ENCODE measurements around the gene CAPN9.
"Not testable (repeated sequence)": the region's sequence is repeated elsewhere in the genome, so short reads cannot be mapped to it uniquely, and the experiment has no call there.

CAPN9 gene

DNA sequence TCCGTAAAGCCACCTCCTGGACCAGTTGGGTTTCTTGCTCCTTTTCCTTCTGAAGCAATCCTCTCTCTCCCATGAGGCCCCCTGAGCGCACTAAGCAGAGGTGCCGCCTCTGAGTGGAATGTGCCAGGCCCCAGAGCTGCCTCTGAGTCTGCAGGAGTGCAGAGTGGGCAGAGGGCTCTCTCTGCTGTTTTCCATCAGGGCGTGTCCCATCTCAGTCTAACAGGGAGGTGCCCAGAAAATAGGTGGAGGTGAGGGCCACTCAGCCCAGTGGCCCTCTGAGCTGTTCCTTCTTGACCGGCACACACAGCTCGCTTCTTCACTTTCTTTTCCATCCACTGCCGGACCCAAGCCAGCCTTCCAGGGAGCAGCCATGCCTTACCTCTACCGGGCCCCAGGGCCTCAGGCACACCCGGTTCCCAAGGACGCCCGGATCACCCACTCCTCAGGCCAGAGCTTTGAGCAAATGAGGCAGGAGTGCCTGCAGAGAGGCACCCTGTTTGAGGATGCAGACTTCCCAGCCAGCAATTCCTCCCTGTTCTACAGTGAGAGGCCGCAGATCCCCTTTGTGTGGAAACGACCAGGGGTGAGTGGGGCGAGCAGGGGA lies at the start of gene CAPN9:
TSS of gene CAPN9 (plus strand) at position 262 of the 604 bp plus-strand sequence. CDS start at position 371, 109 bp downstream.
- DNase-seq (ENCODE audit: low spot score): no peak

DNA sequence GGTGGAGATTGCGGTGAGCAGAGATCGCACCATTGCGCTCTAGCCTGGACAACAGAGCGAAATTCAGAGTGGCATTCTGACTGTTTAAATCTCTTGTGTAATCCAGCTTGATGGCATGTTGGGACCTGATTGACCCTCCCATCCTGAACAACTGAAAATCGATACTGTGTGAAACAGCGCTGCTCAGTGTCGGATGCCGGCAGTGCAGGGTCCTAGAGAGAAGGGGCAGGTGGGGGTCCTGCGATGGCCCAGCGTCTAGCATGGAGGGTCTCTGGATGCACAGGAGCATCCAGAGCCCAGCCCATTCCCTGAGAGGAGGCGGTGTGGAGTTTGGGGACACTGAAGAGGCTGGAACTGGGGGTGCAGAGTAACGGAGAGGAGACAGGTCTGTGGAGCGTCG lies 49.1 kb upstream of the CAPN9 start:
- no peak for DNase-seq (ENCODE audit: low spot score)

DNA sequence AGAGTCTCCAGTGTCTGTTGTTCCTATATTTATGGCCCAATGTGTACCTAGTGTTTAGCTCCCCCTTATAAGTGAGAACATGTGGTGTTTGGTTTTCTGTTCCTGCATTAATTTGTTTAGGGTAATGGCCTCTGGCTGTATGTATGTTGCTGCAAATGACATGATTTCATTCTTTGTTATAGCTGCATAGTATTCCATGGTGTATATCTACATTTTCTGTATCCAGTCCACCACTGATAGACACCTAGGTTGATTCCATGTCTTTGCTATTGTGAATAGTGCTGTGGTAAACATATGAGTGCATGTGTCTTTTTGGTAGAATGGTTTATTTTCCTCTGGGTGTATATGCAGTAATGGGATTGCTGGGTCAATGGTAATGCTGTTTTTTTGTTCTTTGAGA lies 48.2 kb upstream of the CAPN9 start:
- DNase-seq (ENCODE audit: low spot score): not testable (repeated sequence)

DNA sequence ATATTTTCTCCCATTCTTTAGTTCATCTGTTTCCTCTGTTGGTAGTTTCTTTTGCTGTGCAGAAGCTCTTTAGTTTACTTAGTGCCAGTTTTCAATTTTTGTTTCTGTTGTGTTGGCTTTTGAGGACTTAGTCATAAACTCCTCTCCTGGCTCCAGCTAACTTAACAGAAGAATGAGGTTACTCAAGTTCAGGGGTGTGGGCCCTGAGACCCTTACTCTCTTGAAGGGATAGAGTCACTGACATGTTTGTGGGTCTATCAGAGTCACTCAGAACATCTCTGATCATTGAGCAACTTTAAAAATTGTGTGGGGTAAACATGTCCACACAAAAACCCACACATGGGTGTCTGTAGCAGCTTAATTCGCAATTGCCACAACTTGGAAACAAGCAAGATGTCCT lies 47.5 kb upstream of the CAPN9 start:
- DNase-seq (ENCODE audit: low spot score): no peak

DNA sequence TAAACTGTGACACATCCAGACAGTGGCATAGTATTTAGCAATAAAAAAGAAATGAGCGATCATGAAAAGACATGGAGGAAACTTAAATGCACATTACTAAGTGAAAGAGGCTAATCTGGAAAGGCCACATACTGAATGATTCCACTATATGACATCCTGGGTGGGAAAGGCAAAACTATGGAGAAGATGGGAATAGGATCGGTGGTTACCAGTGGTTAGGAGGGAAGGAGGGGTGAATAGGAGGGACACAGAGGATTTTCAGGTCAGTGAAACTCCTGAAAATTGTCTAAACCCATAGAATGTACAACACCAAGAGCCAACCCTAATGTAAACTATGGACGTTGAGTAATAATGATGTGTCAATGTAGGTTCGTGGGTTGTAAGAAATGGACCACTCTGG lies 47.1 kb upstream of the CAPN9 start:
- DNase-seq (ENCODE audit: low spot score): no peak

DNA sequence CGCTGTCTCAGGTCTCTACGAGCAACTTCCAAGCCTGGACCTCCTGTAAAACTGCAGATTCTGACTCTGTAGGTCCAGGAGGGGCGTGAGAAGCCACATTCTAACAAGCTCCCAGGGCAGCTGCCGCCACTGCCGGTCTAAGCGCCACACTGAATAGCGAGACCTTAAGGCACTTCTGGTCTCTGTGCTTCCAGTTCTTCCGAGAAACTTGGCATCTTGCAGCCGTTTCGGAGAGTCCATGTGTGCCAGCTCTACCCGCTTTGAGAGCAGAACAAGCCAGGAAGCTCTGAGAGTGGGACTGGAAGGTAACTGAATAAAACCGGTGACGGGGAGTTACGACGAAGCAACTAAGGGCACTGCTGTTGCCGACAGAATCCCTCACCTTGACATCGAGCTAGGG lies 45.8 kb upstream of the CAPN9 start:
- DNase-seq (ENCODE audit: low spot score): no peak

DNA sequence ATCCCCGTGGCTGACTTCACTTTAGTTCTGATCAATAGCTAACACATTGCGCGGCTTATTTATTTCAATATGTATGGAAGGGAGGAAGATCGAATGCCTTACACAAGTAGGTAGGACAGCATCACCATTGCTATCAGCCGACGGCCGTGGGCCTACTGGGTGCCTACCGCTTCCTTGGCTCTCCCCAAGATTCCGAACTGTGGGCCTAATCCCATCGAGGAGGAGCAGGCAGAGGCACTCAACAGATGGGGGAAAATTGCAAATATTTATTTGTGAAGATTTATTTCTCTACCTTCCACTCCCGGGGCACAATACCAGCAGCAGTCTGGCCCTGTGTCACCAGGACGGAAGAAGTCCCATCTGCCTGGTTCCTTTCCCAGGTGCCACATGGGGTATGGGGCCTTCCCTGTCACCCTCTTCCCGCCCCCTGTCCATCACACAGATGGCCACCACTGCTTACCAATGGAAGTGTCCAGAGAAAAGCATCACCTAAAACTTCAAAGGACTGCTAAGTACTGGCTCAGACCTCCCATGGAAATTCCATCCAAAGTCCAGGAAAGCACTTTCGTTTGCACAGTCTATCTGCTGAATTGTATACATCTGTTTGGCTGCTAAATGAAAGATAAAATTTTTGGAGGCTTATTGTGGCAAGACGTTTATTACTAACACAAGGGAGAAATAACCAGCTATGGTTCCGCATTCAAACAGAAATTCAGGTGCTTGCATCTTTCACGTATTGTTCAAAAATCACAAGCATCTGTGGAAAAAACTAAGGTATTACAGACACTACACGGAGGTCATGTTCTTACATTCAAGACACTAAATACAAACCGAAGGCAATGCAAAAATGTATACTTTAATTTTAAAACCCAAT lies 45.1 kb upstream of the CAPN9 start:
- no peak for DNase-seq (ENCODE audit: low spot score)

DNA sequence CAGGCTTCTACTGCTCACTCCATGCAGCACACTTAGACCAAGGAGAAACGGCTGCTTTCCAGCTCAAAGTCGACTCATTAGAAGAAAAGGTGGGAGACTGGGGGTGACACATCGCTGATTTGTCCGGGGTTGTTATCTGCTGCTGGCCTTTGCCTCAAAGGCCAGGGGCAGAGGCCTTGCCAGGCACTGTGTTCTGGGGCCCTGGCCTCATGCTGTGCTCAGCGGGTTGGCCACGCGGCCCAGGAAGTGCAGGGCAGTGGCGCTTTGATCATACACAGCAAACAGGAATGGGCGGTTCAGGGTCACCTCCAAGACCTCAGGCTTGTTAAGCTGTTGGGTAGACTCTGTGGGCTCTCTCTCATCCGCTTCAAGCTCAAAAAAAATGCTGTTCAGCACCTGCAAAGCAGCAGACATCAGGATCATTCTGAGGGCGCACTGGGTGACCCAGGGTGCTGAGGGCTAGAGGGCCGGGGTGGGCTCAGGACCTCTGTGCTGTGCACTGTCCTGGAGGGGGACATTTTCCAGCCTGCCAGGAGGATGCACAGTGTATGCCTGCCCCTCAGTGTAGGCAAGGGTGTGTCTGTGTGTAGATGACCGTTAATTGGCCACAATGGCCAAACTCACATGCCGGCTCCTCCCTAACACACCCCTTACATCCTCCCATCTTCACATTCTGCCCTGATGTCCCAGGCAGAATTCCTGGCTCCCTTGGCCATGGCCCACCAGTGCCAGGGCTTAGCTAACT lies 44.1 kb upstream of the CAPN9 start:
- no peak for DNase-seq (ENCODE audit: low spot score)

DNA sequence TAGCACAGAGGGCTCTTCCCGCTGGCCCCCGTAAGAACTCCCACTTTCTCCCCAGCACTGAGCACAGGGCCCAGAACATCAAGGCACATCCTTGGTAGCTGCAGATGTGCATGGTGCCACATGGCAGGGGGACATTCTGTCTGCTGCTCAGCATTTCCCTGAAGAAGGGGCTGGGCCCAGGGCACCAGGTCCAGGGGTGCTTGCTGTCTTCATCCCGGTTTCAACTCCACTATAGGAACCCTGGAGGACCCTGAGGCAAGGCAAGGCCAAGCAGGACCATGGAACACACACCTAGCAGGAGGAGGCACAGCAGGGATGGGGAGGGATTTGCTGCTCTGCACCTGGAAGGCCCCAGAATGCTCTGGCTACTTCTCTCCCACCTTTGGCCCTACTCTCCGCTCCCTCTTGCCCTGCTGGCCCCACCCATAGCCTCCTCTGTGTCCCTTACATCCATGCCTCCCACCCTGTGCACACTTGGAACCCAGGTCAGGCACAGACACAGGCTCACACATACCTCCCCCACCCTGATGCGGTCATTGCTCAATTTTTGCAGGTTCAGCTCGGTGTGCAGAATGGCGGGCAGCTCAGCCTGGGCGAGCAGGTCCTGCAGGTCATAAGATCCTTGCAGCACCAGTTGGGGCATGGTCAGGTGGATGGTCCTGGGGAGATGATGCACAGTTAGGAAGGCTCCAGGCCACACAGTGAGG lies 43.4 kb upstream of the CAPN9 start:
- no peak for DNase-seq (ENCODE audit: low spot score)

- no peak for DNase-seq (ENCODE audit: low spot score)
Measured at GRCh38 chr1:230704830-230705229, 42.4 kb upstream of the CAPN9 start.

- no peak for DNase-seq (ENCODE audit: low spot score)
Measured at GRCh38 chr1:230705289-230706019, 41.7 kb upstream of the CAPN9 start.

DNA sequence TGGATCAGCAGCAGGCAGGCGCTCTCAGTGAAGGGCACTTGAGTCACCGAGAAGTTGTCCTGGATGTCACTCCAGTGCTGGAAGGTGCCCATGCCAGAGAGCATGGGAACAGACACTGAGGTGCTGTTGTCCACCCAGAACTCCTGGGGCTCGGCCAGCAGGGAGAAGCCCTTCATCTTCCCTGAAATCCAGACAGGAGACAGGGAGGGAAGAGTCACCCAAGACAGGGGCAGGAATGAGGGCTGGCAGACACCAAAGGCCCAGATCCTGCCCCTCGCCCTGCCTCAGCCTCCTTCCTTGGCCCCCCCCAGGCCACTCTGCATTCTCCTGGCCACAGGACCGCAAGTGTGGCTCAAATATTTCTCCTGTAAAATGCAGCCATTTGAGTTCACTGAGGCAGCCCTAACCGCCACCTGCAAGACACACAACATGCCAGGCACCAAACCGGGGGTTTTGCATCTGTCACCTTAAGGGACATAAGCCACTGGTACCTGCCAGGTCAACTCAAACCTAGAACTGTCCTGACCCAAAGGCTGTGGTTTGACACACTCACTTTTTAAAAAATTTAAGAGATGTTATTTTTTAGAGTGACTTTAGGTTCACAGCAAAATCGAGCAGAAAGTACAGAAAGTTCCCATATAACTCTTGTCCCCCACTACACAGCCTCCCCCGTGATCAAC lies 41.0 kb upstream of the CAPN9 start:
- DNase-seq (ENCODE audit: low spot score): no peak

GRCh38 chr1:230706887-230707731 lies 40.1 kb upstream of the CAPN9 start:
- no peak for DNase-seq (ENCODE audit: low spot score)

DNA sequence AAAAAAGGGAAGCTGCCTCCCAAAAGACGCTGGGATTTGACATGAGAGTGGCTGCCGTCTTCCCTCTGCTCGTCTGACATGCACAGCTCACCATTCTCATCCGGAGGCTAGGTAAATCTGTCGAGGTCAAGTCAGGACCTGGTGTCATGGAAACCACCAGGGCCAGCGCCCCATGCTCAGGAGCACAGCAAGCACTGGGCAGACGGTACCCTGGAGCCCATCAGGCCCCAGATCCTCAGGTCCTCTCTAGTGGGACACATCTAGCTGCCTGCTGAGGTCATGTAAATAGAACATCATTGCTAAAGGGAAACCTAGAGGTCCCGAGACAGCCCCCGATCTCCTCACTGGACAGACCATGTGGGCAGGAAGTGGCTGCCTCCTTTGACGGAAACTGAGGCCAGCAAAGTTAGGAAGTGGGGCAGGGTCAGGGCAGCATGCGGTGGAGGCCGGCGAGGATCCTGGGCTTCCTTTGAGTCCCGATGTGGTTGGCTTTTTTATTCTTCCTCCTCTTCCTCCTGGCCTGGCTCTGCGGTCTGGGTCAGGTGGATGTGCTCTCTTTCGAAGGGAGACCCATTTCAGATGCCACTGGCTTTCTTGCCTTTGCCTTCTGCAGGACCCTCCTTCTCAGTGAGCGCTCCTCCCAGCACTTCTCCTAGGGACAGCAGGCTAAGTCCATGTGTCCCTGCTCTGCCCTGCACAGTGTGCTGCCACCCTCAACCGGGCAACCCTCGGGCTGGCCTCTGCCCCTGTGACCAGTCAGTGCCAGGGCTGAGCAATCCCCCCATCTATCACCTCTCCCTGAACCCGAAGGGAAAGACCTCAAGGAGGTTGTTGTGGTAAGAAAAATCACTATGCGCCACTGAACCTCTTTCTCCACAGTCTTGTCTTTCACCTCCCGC lies 39.2 kb upstream of the CAPN9 start:
- DNase-seq (ENCODE audit: low spot score): no peak

DNA sequence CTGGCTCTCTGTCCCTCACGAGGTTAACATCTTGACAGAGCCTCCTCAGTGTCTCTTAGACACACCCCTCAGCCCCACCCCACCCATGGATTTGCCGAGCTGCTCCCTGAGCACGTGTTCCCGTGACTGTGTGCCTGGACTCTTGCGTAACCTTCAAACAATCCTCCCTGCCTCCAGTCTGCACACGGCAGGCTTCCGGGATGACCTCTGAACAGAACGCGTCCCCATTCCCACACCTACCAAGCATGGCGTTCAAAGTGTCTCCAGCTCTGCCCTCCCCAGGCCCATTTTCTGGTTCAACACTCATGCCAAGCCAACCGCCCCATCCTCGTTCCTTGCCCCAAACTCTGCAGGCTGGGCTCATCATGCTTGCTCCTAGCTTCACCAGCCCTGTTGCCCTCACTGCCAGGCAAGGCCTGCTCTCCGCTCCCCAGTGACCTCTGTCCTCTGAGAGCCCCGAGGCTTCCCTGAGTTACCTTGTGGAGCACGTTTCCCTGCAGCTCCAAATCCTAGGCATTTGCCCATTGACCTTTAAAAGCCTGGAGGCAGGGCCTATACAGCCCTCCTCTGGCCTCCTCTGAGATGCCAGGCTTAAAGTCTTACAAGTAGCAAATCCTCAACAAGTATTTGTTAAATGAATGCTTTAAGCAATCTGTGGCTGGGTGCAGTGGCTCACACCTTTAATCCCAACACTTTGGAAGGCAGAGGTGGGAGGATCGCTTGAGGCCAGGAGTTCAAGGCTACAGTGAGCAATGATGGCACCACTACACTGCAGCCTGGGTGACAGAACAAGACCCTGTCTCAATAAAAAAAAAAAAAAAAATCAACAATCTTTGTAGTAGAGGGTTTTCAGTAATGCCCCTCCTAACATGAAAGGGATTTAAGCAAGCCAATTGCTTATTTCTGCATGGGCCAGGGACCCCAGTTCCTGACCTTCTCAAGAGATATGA lies 38.3 kb upstream of the CAPN9 start:
- no peak for DNase-seq (ENCODE audit: low spot score)

DNA sequence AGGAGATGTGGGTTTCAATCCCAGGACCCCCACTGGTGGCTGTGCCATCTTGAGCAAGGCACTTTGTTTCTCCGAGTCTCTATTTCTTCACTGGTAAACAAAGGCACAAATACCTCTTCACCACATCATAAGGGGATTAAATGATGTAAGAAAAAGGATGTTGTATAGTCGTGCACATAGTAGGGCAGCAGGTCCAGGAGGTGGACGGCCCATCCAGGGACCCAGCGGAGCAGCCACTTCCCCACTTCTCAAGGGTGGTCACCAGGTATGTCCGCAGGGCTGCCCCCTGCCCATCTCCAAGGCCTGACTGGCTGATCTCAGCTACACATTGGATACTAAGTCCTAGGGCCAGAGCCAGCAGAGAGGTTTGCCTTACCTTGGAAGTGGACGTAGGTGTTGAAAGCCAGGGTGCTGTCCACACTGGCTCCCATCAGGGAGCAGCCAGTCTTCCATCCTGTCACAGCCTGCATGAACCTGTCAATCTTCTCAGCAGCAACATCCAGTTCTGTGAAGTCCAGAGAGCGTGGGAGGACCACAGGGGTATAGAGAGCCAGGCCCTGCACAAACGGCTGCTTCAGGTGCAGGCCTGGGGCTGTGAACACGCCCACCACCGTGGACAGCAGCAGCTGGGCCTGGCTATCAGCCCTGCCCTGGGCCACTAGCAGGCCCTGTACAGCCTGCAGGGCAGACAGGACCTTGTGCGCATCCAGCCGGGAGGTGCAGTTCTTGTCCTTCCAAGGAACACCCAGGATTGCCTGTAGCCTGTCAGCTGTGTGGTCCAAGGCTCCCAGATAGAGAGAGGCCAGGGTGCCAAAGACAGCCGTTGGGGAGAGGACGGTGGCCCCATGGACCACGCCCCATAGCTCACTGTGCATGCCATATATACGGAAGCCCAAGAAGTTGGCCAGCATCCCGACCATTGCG lies 37.3 kb upstream of the CAPN9 start:
- DNase-seq (ENCODE audit: low spot score): no peak

DNA sequence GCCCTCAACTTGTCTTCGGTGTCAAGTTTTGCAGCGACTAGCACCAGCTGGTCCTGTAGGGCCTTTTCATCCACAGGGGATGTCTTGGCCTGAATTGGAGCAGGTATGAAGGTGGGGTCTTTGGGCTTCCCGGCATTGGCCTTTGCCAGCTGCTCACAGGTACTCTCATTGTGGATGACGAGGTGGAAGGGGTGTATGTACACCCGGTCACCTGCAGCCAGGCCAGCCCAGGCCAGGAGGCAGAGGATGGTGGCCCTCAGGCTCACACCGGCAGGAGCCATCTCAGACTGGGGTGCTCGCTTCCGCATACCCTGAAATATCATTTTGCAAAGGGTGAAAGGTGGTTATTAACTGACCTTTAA lies 36.7 kb upstream of the CAPN9 start:
- no peak for DNase-seq (ENCODE audit: low spot score)
